GM18870 (cell line): ENCODE data around the gene GFRA1.
"Not testable (repeated sequence)": the region's sequence is repeated elsewhere in the genome, so short reads cannot be mapped to it uniquely, and the experiment has no call there.

Experiments
- ATAC-seq: cut with Tn5 transposase; IDR thresholded peaks from one replicate; pipeline ENCODE4 v1.9.1; 2021; ENCODE audit warnings: moderate library complexity; ENCODE audit not compliant: unreplicated experiment

Gene GFRA1

DNA sequence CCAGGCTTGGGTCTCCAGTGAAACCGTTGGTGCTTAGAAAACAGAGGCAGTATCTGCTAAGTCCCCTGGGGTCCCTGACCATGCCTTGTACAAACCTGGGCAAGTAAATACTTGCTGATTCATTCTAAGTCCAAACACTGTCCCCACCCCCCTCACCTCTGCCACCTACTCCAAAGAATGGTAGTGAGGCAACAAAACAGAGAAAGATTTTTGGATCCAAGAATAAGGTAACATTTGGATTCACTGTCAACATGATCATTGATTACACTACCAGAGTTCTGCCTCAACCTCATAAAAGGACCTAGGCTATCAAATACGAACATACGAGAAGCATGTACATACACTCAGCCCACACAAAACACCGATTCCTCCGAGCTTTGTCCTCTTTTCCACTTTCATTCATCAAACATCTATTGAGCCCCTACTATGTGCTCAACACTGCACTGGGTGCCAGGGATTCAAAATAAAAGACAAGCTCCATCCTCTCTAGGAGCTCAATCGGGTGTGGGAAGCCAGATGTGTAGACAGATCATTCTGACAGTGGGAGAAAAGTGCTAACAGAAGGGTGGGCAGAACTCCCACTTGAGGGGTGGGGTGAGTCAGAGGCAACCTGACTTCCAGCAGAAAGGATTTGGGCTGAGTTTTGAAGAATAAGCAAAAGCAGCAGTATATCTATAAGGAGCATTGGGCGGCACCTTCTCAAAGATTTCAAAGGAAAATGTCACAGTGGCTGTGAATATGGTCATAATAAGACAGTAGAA, 71.2 kb downstream of the GFRA1 start:
- ATAC-seq: no peak

DNA sequence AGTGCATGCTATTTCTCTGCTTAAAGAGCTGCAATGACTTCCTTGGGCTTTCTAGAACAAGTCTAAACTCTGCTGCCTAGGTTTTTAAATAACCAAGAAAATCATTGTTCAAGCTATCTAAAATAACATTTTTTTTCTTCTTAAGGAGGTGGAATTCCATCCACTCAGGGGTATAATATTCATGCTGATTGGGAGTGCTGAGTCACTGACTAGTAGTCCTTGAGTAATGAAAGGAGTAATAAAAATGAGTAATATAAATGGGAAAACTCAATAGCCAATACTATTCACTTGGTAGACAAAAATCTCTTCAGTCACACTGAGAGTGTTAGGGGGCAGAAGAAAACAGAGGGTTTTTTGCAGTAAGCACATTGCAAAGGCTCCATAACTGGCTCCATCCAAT, 72.0 kb downstream of the GFRA1 start:
- no peak for ATAC-seq

DNA sequence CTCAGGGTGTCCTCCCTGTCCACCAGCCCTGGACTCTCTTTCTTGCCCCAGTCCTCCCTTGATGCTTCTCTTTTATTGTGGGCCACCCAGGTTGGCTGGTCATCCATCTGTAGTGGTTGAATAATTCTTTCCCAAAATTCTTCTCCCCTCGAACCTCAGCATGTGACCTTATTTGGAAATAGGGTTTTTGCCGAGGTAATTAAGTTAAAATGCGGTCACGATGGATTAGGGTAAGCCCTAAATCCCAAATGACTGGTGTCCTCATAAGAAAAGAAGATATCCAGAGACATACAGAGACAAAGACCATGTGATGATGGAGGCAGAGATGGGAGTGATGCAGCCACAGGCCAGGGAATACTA, 74.3 kb downstream of the GFRA1 start:
- ATAC-seq: no peak

DNA sequence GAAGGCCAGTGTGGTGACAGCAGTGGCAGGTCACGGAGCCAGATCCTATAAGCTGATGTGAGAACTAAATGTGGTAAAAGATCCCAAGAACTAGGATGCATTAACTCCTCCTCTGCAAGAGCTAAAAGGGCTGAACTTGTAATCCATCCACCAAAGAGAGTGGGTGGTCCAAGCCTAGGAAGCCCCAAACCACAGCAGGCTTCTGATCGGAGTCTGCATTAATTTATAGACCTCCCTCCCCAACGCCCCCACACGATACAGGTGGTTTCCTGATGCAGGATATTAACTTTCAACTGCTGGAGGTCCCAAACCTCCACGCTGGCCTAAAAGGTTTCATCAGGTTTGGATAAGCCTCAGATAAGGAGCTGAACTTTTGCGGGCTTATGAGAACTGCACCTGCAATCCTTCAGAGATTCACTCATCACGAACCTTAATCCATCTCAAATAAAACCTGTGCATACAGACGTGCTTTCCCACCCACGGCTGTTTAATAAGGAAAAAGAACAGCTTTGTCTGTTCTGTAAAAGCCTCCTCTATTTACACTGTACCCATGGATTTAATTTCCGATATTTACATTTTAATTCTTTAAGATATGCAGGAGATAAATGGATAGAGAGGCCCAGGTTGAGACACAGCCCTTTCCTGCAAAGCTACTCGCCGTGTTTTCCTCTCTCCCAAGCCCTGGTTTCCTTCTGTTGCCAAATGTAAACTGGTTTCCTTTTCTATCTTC, 74.9 kb downstream of the GFRA1 start:
- ATAC-seq: no peak

DNA sequence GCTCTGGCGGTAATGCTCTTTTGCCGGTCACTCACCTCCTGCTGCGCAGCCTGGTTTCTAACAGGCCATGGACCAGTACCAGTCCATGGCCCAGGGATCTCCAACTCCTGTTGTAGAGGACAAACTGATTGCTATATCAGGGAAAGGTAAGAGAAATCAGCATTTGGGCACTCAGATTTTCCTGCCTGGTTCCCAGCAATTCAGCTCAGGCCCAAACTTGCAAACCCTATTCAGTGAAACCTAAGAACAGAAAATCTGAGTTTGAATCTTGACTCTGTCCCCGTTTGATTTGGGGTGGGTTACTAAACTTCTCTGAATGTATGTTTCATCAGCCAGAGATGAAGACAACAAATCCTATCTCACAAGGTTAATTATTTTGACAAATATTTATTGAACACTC, 77.4 kb downstream of the GFRA1 start:
- no peak for ATAC-seq

DNA sequence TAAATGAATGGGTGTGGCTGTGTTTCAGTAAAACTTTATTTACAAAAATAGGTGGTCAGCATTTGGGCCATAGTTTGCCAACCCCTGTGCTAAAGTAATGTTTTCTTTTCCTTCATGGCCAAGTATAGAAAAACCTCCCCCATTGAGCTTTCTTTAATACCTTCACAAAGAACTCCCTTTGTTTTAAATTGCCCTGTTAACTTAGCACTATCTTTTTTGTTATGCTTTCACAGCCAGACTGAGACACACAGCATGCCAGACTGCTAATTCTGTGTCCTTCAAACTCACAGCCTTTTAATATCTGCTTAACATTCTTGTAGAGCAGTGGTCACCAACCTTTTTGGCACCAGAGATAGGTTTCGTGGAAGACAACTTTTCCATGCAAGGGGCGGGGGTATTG, 78.0 kb downstream of the GFRA1 start:
- ATAC-seq: no peak

DNA sequence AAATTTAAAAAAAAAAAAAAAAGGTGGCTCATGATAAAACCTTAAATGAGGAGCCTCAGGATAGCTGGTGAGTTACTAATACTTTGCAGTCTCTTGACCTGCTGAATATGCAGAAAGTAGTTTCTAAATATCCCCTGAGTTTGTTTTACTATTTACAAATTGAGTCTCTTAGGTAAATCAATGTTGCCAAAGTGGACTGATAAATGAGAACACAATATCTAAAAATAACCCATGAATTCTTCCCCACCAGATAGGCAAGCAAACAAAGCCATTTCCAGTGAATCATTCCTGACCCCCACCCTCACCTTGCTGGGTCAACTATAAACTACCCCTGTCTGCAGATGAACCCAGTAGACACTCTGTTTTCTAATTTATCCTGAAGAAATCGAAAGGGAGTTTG, 78.9 kb downstream of the GFRA1 start:
- ATAC-seq: no peak

DNA sequence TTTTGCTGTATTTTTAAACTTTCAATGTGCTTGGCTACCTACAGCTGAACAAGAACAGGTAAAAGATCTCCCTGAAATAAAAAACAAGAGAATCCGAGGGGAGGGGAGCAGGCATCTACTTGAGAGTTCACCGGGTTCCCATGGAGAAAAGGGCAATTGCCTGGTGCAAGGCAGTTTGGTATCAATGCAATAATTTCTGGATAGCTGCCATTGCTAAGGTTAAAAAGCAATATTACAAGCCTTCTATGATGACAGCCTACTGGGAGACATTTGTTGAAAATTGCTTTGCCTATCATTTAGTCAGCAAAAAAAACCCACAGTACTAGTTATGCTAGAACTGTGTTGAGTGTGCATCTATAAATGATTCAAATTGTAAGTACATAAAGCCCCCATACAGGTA, 82.1 kb downstream of the GFRA1 start:
- no peak for ATAC-seq

DNA sequence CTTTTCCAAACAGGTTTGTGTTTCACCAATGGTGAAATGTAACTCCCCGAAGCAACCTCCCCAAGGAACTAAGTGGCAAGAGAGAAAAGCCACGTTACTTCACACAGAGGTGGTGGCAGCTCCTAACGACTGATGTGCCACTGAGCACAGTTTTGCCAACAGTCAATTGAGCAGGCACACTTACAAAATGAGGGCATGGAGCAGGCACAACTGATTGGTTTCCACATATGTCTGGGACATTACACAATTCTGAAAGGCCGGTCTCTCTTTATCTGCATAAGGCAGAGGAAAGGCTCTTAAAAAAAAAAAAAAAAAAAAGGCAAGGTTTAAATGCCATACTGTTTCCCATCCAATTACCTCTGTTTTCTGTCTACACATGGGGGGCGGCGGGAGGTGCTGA, 86.7 kb downstream of the GFRA1 start:
- ATAC-seq: no peak

DNA sequence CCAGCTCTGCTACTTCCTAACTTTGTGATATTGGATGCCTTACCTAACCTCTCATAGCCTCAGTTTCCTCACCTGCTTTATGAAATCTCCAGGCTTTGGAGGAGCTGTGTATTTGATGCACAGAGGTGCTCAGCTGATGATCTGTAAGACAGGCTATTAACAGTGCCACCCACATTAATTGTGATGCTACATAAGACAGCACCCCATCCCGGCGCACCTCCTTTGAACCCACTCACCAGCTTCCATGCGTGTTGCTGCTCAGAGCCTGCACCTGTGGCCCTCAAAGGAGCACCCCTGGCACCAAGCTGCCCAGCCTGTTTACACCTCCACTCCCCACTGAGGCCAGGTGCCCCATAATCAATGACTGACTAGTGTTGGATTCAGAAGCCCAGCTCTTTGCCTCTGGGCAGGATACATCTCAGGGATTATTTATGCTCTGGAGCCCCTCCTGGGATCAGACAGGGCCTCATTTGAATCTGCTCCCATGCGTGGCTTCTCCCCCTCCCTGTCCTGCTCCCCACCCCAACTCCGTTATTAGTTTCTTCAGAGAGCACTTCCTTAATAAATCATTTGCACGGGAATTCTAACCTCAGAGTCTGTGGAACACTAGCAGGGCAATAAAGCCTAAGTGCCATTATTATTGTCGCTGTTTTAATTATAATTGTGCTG, 87.7 kb downstream of the GFRA1 start:
- no peak for ATAC-seq

DNA sequence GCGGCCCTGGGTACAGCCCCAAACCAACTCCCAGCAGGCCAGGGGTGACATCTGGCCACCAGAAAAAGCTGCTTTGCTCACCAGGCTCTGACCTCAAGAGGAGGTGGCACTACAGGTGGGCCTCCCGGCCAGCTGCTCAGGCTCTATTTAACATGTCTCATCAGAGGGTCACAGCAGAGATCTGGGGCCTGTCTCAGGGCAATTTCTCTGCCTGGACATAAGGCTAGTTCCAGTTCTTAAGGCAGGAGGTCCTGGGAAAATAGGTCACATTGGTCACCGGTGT, 88.6 kb downstream of the GFRA1 start:
- ATAC-seq: no peak

DNA sequence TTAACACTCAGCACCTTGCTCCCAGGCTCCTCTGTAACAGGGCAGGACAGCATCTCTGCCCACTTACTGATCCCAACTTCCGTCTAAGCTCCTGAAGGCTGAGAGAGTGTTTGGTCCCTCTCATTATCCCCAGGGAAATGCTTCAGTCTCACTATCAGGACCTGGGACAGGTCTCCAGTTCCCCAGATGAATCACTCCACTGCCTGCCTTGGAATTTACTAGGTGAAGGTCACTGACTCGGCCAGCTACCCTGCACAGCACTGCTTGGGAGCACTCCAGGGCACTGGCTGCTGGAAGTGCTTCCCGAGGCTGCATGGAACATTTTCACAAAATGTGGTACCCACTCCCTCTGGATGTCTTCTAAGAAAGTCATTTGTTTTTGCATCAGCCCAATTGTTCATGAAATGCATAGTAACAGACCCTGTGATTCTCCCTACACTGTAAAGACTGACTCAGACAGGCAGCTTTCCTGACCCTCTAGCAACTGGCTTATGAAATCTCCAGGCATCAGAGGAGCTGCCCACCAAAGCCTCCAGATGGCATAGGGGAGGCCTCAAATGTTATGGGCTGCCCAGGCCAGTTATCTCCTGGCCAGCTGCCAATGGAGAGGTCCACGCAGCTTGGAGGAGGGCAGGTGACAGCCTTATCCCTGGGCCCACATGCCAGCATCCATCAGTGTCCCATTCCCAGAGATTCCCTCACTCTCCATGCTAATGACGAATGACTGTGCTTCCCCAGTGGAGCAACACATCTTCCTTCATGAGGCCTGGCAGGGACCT, 89.1 kb downstream of the GFRA1 start:
- ATAC-seq: no peak

DNA sequence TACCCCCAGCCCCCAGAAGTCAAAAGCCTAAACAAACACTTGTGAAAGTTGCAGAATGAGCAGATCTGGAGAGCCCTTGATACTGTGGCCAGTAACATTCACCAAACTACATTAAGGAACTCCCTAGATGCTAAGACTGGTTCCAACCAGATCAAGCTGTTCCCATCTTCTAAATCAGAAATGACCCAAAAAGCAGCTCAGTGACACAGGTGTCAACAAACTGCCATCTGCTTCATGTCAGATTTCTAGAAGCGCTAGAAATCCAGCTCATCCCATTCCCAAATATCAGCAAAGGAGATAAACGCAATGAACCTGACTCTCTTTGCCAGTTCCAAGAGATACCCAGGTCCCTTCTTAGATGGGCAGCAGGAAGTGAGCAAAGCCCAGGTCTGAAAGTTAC, 90.6 kb downstream of the GFRA1 start:
- no peak for ATAC-seq

DNA sequence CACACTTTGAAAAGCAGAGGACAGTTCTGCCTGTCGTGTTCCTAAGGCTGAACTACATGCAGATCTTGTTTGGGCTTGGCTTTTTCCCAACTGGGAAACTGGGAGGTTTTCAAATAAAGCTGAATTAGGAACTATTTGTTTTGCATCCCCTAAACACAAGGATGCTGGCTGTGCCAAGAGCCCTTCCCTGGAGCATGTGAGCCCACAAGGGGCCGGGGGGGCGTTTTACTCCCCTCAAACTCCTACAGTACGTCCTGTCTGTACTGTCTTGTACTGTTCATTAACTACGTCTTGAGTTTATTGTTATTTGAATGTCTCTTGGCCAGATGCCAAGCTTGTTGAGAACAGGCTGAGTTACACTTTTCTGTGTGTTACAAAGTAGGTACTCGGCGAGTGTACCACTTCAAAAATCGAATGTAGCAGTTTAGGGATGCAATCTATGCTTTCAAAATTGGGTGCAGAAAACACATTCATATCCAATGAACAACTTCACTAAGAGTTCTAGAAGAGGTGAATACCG, 94.9 kb downstream of the GFRA1 start:
- ATAC-seq: no peak

DNA sequence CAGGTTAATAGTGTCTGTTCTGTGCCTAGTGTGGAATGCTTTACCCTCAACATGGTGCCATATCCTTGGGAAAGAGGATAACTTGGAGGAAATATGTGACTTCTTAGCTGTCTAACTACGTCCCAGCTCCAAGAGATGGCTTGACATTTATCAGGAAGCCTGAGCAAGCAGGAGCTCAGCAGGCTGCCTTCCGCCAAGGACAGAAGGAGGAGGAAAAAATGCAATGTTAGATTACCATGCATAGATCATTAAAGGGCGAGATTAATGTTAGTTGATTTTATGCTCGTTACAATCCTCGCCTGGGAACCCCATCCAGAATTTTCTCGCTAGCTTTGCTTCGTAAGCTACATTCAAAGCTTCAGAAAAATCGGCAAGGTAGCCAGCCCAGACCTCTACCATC, 97.8 kb downstream of the GFRA1 start:
- no peak for ATAC-seq

DNA sequence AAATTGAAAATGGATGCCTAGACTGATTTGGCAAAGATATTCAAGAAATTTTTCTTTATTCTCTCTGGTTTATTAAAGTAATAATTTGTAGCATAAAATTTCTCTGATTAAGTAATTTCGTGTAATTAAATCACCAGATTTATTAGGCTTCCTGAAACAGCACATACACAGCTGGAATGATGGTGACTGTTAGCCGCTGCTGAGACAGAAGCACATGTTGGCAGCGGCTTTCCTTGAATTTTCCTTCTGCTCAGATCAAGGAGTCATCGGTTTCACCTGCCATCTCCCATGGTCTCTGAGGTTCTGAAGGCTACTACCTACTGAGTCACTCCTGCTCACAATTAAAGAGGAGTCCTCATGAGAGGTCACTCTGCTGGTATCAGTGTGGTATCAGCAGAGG, 101.5 kb downstream of the GFRA1 start:
- ATAC-seq: no peak

DNA sequence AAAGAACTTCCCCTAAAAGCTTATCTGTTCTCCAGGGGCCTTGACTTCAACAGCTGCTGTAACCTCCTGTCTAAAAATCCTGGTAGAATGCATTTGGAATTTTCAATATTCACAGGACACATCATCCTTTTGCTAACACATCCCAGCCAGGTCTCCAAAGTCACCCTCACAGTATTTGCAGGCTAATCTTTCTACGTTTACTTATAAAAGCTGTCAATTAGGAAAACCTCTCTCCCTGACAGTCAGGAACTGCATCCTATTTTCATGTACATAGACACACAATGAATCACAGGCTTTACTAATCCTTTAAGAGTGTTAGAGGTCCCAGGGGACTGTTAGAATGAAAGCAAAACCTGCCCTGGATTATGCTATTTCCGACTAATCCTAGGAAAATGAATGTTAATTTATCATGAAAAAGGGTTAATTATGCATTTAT, 102.2 kb downstream of the GFRA1 start:
- ATAC-seq: no peak

DNA sequence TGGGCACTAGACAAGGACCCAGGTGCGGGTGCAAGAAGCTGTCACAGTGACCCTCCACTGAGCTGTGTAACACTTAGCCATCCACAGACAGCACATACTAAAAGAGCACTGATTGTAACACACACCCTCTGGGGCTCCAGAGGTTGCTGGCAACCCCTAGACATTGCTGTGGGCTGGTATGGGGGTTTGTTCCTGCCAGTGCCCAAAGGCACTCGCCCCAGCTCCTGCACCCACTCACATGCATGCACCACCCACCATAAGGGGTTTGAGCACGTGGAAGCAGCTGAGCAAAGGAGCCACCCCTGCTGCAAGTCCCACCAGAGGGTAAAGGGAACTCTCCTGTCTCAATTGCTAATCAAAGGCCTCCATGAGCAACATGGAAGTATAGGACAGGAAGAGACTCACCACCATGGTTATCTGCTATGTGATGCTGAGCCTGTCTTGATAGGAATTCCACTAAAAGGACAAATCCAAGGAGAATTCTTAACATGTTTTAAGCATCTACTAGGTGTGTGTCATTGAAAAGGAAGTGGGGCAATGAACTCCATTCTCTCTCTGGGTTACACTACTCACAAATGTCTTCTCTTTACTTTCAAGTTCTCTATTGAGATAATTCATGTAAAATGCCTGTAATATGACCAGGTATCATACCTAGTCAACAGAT, 103.1 kb downstream of the GFRA1 start:
- ATAC-seq: no peak

DNA sequence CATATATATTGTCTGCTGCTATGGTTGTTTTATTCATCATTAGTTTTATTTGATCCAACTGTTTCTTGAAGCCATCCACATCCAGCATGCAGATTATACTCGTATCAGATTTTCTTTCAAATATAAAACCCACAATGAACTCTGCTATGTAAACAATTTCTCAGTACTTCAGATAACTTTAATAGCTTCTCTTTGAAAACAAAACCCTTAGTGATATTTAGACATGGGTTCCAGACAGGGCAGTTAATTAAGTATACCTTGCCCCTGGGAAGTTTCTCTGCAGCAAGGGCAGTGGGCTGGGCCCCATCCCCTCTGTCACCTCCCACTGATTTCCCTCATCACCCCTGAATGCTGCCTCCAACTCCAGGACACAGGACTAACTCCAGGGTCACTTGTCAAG, 104.3 kb downstream of the GFRA1 start:
- no peak for ATAC-seq

DNA sequence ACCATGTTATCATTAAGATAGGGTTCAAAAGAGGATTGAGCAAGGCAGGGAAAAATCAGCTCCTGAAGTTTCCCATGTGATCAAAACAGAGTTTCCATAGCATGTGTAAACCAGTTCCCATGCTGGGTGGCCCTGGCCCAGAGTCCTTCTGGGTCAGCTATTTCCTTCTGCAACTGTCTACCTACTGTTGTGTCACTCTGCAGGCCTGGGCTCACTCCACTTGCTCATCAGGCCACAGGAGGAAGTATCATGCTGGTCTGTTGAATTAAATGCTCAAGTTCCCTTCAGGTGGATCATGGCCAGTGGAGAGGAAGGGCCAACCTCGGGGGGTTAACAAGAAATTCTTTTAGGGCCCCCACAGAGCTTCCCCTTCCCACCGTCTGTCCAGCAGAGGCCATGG, 104.7 kb downstream of the GFRA1 start:
- no peak for ATAC-seq

DNA sequence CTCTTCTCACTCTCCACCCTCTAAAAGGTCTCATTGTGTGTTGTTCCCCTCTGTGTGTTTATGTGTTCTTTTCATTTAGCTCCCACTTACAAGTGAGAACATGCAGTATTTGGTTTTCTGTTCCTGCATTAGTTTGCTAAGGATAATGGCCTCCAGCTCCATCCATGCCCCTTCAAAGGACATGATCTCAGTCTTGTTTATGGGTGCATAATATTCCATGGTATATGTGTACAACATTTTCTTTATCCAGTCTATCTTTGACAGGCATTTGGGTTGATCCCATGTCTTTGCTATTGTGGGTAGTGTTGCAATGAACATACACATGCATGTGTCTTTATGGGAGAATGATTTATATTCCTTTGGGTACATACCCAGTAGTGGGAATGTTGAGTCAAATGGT, 107.1 kb downstream of the GFRA1 start:
- ATAC-seq: not testable (repeated sequence)
